Prostate gland (tissue), 2 donors: ENCODE data around the gene ARHGEF28. TPM values are rescaled to one million over a fixed set of nuclear protein-coding genes. Genes with fewer than 3 reads are reported as not detected.

Experiments
- DNase-seq: peaks from one replicate; pipeline ENCODE4 v3.0.0-alpha.2; 2019; ENCODE audit warnings: low spot score
- H3K27ac ChIP-seq, 2 donors: fragments of 200-600 bp; sonication (generic); 2 replicates each; pipeline ENCODE4 v1.5.1; 2017 to 2019
- H3K27me3 ChIP-seq: fragments of 200-600 bp; sonication (generic); replicated peaks from 2 replicates; pipeline ENCODE4 v1.5.1; 2019; ENCODE audit not compliant: insufficient read depth
- H3K36me3 ChIP-seq, 2 donors: fragments of 200-600 bp; sonication (generic); 1 replicate in 1 of 2; 2 replicates in 1 of 2; pipeline versions ENCODE4 v1.5.1 to v1.8.1; 2017 to 2019
- H3K4me1 ChIP-seq: fragments of 200-600 bp; sonication (generic); replicated peaks from 2 replicates; pipeline ENCODE4 v1.5.1; 2019
- H3K4me3 ChIP-seq, 2 donors: fragments of 200-600 bp; sonication (generic); 2 replicates each; pipeline ENCODE4 v1.5.1; 2017 to 2019
- H3K9me3 ChIP-seq: fragments of 200-600 bp; sonication (generic); 2 replicates; pipeline ENCODE4 v1.5.1; 2017
- POLR2A ChIP-seq: fragments of 450-650 bp; IDR thresholded peaks from one replicate; pipeline ENCODE4 v1.6.1; 2016; ENCODE audit warnings: antibody characterized with exemption, mild to moderate bottlenecking
- POLR2AphosphoS5 ChIP-seq: sonication (generic); formaldehyde crosslinking; IDR thresholded peaks from one replicate; pipeline ENCODE4 v1.6.1; 2017; ENCODE audit warnings: antibody characterized with exemption
- WGBS: methylation state at CpG from one replicate; pipeline ENCODE4 v1.1.5; 2018; 5-methylcytosine and 5-hydroxymethylcytosine counted together
- intact Hi-C: fragments of 100-400 bp; cut with DNase I; formaldehyde crosslinking; loops from one replicate; pipeline ENCODE4 v1.14.2; 2022
- total RNA-seq, 2 donors: library from RNA; depleted of rRNA; stranded (reverse); fragments of >200 nt; gene quantifications; one replicate each; pipeline ENCODE4 v1.1.0, GENCODE V29; 2016
- TF ChIP-seq, protein P1 (sequence below), 4 experiments: fragments of 200-600 bp in 2 of 4; fragments of 450-650 bp in 2 of 4; sonication (generic) in 2 of 4; IDR thresholded peaks; 1 replicate in 3 of 4; 2 replicates in 1 of 4; pipeline ENCODE4 v1.5.1; 2016 to 2019; ENCODE audit warnings: antibody characterized with exemption in 4 of 4, mild to moderate bottlenecking in 2 of 4, moderate library complexity in 2 of 4

Gene ARHGEF28
- total RNA-seq, 2 donors from 2014 or later = 18.9 to 28.3 TPM

DNA sequence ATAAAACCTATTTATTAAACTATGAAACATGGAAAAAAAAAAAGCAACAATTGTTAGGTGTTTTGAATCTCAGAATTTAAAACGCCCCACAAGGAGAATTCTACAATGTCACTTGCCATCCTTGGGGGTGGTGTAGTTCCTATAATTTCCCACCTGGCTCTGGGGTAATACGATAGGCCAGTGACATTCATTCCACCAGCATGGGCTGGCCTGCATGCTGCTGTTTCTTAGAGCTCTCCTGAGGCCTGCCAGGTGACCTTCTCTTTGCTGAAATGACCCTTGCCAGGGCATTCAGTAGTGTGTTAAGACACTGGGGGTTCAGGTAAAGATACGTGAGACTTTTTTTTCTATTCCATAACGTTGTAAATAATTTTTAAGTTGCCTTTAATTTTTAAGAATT lies 10.0 kb upstream of the ARHGEF28 start:
- no peaks in the 10 kb centered on the region for H3K9me3 ChIP-seq
- no peaks in the 10 kb centered on the region for H3K36me3 ChIP-seq
- WGBS = 93% methylated on average over 4 of the region's 4 CpGs
- no peaks in the 10 kb centered on the region for H3K4me1 ChIP-seq
- TF ChIP-seq POLR2AphosphoS5 (no peak), POLR2A (no peak)
- TF ChIP-seq, protein P1, sequence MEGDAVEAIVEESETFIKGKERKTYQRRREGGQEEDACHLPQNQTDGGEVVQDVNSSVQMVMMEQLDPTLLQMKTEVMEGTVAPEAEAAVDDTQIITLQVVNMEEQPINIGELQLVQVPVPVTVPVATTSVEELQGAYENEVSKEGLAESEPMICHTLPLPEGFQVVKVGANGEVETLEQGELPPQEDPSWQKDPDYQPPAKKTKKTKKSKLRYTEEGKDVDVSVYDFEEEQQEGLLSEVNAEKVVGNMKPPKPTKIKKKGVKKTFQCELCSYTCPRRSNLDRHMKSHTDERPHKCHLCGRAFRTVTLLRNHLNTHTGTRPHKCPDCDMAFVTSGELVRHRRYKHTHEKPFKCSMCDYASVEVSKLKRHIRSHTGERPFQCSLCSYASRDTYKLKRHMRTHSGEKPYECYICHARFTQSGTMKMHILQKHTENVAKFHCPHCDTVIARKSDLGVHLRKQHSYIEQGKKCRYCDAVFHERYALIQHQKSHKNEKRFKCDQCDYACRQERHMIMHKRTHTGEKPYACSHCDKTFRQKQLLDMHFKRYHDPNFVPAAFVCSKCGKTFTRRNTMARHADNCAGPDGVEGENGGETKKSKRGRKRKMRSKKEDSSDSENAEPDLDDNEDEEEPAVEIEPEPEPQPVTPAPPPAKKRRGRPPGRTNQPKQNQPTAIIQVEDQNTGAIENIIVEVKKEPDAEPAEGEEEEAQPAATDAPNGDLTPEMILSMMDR (IDR thresholded peaks at IDR 0.05) = no peak
- no peak overlapping the region for H3K4me3 ChIP-seq
- no peak overlapping the region for H3K27ac ChIP-seq
- no peak for DNase-seq
- intact Hi-C loops = no loop called here
- no peaks in the 10 kb centered on the region for H3K27me3 ChIP-seq

DNA sequence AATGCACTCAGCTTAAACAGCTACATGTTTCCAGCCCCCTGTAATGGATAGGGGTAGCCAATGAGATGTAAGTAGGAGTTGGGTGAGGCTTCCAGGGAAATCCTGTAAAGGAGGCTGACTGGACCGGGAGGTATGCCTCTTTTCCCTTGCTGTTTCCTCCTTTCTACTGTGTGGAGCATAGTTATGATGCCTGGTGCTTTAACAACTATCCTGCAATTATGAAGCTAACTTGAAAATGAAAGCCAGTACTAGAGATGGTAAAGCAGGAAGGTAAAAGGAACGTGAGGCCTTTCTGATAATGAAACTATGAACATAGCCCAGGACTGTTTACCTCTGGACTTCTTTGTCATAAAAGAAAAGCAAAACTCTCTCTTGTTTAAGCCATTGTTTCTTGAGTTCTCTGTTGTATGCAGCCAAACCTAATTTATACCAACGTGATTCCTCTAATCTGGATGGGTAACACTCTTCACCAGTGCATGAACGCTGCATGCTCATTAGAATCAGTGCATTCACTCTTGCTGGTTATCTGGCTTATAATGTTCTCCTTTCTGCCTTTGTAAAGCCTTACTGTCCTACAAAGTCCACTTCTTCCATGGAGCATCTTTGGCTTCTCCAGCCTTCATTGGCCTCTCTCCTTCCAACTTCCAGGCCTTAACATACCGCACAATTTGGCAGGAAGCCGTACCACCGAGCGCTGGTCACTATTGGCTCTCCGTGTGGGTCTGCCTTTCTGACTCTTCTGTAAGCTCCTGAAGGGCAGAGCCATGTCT lies 8.3 kb upstream of the ARHGEF28 start:
- Histone ChIP-seq H3K36me3 (no peaks in the 10 kb centered on the region), H3K27ac (no peak overlapping the region), H3K4me1 (no peaks in the 10 kb centered on the region), H3K4me3 (no peak overlapping the region), H3K9me3 (no peaks in the 10 kb centered on the region), H3K27me3 (no peaks in the 10 kb centered on the region)
- intact Hi-C loops = no loop called here
- 72% methylated on average over 9 of the region's 9 CpGs for WGBS
- no peak for DNase-seq
- TF ChIP-seq, protein P1 (IDR thresholded peaks at IDR 0.05) = no peak
- TF ChIP-seq POLR2A (no peak), POLR2AphosphoS5 (no peak)

DNA sequence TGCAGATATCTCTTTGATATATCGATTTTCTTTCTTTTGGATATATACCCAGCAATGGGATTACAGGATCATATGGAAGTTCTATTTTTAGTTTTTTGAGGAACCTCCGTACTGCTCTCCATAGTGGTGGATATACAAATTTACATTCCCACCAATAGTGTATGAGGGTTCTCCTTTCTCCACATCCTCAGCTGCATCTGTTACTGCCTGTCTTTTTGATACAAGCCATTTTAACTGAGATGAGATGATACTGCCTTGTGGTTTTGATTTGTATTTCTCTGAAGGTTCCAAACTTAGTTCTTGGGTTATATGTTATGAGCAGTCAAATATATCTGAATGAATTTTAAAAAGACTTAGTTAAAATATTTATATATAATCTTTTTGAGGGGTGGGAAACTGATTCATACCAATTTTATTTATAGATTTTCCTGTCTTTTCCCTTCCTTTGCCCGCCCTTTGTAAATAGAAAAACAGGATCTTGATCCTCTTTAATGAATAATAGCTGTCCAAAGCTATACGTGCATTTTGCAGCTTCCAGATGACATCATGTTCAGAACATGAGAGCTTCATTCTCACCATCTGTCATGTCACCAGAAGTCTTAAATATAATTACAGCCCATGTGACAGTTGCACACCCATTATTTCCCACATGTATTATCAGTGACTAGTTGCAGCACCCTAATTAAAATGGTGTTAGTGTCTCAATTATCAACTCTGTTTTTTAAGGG lies 6.2 kb upstream of the ARHGEF28 start:
- Histone ChIP-seq H3K27me3 (no peaks in the 10 kb centered on the region), H3K4me1 (no peaks in the 10 kb centered on the region), H3K9me3 (no peaks in the 10 kb centered on the region), H3K27ac (no peak overlapping the region), H3K36me3 (no peaks in the 10 kb centered on the region), H3K4me3 (no peak overlapping the region)
- TF ChIP-seq POLR2AphosphoS5 (no peak), POLR2A (no peak)
- TF ChIP-seq, protein P1 (IDR thresholded peaks at IDR 0.05) = no peak
- intact Hi-C loops = no loop called here
- DNase-seq = no peak
- 69% methylated on average over 4 of the region's 4 CpGs for WGBS

DNA sequence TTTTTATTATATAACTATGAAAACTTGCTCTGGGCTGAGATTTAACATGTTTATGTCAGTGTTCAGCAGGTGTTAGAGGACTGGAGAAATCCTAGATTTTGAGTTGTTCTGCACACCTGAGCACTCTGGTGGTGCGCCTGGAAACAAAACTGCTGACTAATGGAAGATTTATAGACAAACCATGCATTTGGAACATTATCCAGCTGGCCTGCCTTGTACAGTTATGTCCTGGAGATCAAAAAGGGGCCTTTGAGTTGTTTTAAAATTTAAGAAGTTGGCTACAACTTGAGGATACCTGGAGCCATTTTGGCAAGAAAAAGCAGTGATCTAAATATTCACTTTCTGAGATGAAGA lies 5.7 kb upstream of the ARHGEF28 start:
- Histone ChIP-seq H3K27me3 (no peaks in the 10 kb centered on the region), H3K36me3 (no peaks in the 10 kb centered on the region), H3K9me3 (no peaks in the 10 kb centered on the region), H3K4me1 (no peaks in the 10 kb centered on the region), H3K4me3 (no peak overlapping the region), H3K27ac (no peak overlapping the region)
- intact Hi-C loops = no loop called here
- 74% methylated on average over 1 of the region's 1 CpG for WGBS
- DNase-seq = no peak
- TF ChIP-seq POLR2A = no peak
- TF ChIP-seq, protein P1 (IDR thresholded peaks at IDR 0.05) = no peak
- no peak for TF ChIP-seq POLR2AphosphoS5

DNA sequence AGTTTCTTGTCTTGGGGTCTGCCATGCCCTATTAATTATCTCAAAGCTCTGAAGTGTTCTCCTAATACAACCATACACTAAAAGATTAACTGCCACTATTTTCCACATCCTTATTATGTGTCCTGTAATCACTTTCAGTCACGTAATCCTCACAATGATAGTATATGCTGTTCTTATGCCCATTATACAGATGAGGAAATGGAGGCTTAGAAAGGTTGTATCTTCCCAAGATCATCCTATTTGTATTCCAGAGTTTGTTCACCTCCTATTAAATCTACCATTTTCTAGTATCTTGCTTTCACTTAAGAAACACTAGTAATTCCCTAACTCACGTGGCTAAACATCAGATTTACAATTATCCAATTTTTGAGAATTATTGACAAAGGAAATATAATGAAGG lies 2.9 kb upstream of the ARHGEF28 start:
- H3K27me3 ChIP-seq = no peaks in the 10 kb centered on the region
- H3K4me3 ChIP-seq = no peak overlapping the region
- no peaks in the 10 kb centered on the region for H3K9me3 ChIP-seq
- no peaks in the 10 kb centered on the region for H3K4me1 ChIP-seq
- intact Hi-C loops = no loop called here
- H3K27ac ChIP-seq = no peak overlapping the region
- no peak for TF ChIP-seq POLR2AphosphoS5
- TF ChIP-seq POLR2A = no peak
- TF ChIP-seq, protein P1 (IDR thresholded peaks at IDR 0.05) = no peak
- H3K36me3 ChIP-seq = no peaks in the 10 kb centered on the region
- DNase-seq = no peak
- 94% methylated on average over 2 of the region's 2 CpGs for WGBS
